Muscle of leg (tissue), 11 donors: ENCODE measurements around the gene SPTBN5. TPM values are rescaled to one million over a fixed set of nuclear protein-coding genes. Genes with fewer than 3 reads are reported as not detected.

ENCODE experiments used
- DNase-seq: peaks from one replicate; pipeline ENCODE4 v3.0.0; 2013
- H3K27ac ChIP-seq: one replicate; pipeline ENCODE4 v1.5.1; 2013; ENCODE audit warnings: mild to moderate bottlenecking, low read length, control low read depth
- H3K27me3 ChIP-seq: one replicate; pipeline ENCODE4 v1.6.1; 2013; ENCODE audit warnings: low read length; ENCODE audit not compliant: control insufficient read depth, insufficient read depth
- H3K36me3 ChIP-seq: one replicate; pipeline ENCODE4 v1.6.1; 2013; ENCODE audit warnings: low read length; ENCODE audit not compliant: control insufficient read depth, insufficient read depth
- H3K4me1 ChIP-seq: one replicate; pipeline ENCODE4 v1.6.1; 2013; ENCODE audit warnings: low read length; ENCODE audit not compliant: control insufficient read depth, insufficient read depth
- H3K4me3 ChIP-seq: one replicate; pipeline ENCODE4 v1.5.1; 2013; ENCODE audit warnings: low read length, control low read depth
- H3K9me3 ChIP-seq: replicated peaks from 2 replicates; pipeline ENCODE4 v1.6.1; 2013; ENCODE audit warnings: low read depth, low read length; ENCODE audit not compliant: control insufficient read depth
- WGBS: methylation state at CpG from one replicate; pipeline ENCODE4 v1.1.5; 2013; ENCODE audit warnings: missing lambda C conversion rate; ENCODE audit not compliant: insufficient coverage; 5-methylcytosine and 5-hydroxymethylcytosine counted together
- polyA plus RNA-seq, 8 donors: library from polyadenylated mRNA; unstranded; fragments of 120-200 nt; gene quantifications; one replicate each; pipeline versions ENCODE4 v1.2.1 to v1.2.3, GENCODE V29; 2013; ENCODE audit warnings: inconsistent platforms in 1 of 8, low replicate concordance in 1 of 8; ENCODE audit not compliant: insufficient read length in 8 of 8, insufficient read depth in 1 of 8
- total RNA-seq: library from RNA; stranded (reverse); fragments of 120-200 nt; gene quantifications from one replicate; pipeline ENCODE4 v1.2.4, GENCODE V29; 2013

Gene SPTBN5
- total and polyA plus RNA-seq, 9 donors = 1.8 to 9.4 (median 4.1) TPM

DNA sequence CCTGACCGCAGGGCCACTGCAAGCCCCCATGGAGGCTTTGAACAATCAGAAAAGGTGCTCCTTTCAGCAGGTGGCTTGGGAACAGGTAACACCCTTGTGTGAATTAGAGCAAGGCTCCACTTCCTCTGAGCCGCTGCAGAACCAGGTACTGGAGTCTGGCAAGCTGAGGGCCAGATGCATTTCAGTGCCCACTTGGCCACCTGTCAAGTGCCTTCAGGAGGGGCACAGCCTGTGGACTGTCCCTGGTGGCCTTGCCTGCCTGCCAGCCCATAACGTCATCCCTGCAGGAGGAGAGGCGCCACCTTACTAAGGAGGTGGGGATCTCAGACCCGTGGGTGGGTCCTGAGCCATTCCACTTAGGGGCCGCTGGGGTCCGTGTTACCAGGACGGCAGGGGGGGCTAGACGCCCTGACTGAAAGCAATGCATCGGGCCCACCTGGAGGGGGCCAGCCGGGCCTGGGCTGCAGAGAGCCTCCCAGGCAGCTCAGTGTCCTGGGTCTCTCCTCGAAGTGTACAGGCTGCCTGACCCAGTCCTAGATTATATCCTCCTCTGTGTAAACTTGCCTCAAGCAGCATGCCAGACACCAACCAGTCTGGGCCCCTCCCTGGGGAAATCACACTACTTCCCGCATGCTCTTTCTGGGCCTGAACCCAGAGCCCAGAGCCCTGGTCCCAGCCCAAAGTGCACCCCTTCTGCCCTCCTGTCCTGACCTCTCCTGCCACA is 16.1 kb downstream of the SPTBN5 start:
- DNase-seq = no peak
- 57% methylated on average over 13 of the region's 13 CpGs for WGBS
- H3K9me3 ChIP-seq = no peaks in the 10 kb centered on the region
- H3K27ac ChIP-seq = no peak overlapping the region
- H3K4me1 ChIP-seq = peaks cover 26% of the 10 kb centered on the region
- H3K27me3 ChIP-seq = peaks cover 15% of the 10 kb centered on the region
- no peak overlapping the region for H3K4me3 ChIP-seq
- no peaks in the 10 kb centered on the region for H3K36me3 ChIP-seq

DNA sequence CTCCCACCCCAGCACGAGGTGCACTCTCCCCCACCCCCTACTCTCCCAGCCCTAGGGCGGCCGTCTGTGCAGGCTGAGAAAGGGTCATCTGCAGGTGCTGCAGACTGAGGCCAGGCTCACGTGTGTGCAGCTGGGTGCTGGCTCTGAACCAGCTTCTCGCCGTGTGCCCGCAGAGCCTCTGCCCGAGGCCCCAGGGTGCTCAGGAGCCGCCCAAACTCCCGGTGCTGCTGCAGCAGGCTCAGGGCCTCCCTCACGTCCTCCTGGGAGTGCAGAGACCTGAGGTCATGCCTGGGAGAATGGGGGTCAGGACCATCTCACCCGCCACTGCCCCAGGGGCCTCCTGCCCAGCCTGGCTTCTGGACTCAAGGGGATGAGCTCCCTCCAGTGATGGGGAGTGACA is 17.2 kb downstream of the SPTBN5 start:
- Histone ChIP-seq H3K4me1 (peaks cover 19% of the 10 kb centered on the region), H3K9me3 (no peaks in the 10 kb centered on the region), H3K27ac (no peak overlapping the region), H3K27me3 (peaks cover 14% of the 10 kb centered on the region), H3K4me3 (no peak overlapping the region), H3K36me3 (no peaks in the 10 kb centered on the region)
- no peak for DNase-seq
- WGBS = 46% methylated on average over 11 of the region's 12 CpGs

DNA sequence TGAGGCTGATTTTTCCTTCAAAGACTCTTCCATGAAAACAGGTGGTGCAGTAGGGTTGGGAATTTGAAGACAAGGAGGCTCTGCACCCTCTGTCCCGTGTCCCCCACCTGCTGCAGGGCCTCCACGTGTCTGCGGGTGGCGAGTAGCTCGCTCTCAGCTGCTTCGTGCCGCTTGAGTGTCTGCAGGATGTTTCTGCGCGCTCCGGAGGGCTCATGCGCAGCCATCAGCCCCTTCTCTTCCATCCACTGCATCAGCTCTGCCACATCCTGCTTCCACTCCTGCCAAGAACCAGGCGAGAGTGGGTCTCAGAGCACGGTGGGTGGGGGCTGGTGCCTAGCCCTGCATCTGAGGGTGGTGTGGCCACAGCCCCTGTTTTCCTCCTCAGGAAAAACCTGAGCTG is 17.8 kb downstream of the SPTBN5 start:
- 83% methylated on average over 11 of the region's 13 CpGs for WGBS
- H3K9me3 ChIP-seq = no peaks in the 10 kb centered on the region
- H3K36me3 ChIP-seq = peaks cover 3% of the 10 kb centered on the region
- no peak overlapping the region for H3K27ac ChIP-seq
- no peak overlapping the region for H3K4me3 ChIP-seq
- H3K27me3 ChIP-seq = peaks cover 7% of the 10 kb centered on the region
- DNase-seq = no peak
- peaks cover 17% of the 10 kb centered on the region for H3K4me1 ChIP-seq

DNA sequence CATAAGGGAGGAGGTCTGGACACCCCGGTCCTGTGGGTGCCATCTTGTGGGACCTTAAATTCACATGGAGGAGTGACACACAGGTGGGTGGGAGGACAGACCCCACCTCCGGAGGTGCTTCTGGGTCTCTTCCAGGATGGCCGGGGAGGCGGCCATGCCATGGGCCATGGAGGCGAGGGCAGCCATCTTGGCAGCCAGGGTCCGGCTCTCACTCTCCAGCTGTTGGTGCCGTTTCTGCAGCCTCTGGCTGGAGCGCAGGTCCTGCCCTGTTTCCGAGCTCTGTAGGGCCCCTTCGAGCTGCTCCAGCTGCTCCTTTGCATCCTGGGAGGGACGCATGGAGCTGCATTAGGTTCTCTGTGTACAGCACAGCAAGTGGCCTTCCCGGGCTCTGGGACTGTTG is 19.1 kb downstream of the SPTBN5 start:
- 81% methylated on average over 11 of the region's 12 CpGs for WGBS
- Histone ChIP-seq H3K36me3 (peaks cover 3% of the 10 kb centered on the region), H3K4me1 (peaks cover 19% of the 10 kb centered on the region), H3K4me3 (no peak overlapping the region), H3K27ac (no peak overlapping the region), H3K27me3 (no peaks in the 10 kb centered on the region), H3K9me3 (no peaks in the 10 kb centered on the region)
- DNase-seq = no peak

DNA sequence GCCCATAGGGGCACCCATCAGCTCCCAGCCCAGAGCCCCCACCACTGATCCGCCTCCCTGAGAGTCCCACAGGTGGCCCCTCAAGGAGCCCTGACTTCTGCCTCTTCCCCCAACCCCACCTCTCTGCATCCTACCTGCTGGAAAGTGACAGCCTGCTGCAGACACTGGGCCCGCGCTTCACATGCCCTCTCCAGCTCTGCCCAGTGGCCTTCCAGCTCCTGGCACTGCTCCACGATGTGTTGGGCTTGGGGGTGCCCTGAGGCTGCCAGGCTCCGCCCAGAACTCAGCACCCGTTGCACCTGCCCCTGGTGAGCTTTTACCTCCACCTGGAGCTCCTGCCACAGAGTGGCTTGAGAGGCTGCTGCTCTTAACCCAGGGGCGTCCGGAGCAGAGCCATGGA is 20.1 kb downstream of the SPTBN5 start:
- WGBS = 89% methylated on average over 6 of the region's 8 CpGs
- DNase-seq = no peak
- Histone ChIP-seq H3K36me3 (peaks cover 3% of the 10 kb centered on the region), H3K4me1 (peaks cover 20% of the 10 kb centered on the region), H3K27ac (no peak overlapping the region), H3K27me3 (no peaks in the 10 kb centered on the region), H3K4me3 (no peak overlapping the region), H3K9me3 (no peaks in the 10 kb centered on the region)

DNA sequence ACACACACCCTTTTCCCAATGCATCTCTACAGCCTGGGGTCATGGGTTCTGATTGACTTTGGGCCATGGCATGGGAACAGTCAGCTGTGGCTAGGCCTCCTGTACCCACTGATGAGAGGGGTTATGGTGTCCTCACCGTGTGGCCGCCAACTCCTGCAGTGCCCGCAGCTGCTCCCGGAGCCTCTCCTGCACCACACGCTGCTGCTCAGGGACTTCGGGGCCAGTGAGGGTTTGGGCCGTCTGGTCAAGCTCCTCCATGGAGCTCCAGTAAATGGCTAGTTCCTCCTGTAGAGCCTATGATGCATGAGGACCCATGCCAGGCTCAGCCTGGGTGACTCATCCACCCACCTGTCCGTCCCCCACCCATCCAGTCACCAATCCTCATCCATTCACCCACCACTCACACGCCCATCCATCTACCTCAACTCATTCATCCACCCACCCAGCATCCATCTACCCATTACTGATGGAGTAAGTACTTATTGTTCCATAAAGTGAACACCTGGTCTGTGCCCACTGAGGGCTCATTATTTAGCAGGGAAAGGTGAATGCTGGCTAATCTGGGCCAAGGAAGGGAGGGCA is 21.6 kb downstream of the SPTBN5 start:
- no peaks in the 10 kb centered on the region for H3K9me3 ChIP-seq
- no peak overlapping the region for H3K4me3 ChIP-seq
- WGBS = 89% methylated on average over 7 of the region's 9 CpGs
- H3K27me3 ChIP-seq = no peaks in the 10 kb centered on the region
- peaks cover 3% of the 10 kb centered on the region for H3K36me3 ChIP-seq
- H3K27ac ChIP-seq = no peak overlapping the region
- no peak for DNase-seq
- H3K4me1 ChIP-seq = peaks cover 8% of the 10 kb centered on the region

DNA sequence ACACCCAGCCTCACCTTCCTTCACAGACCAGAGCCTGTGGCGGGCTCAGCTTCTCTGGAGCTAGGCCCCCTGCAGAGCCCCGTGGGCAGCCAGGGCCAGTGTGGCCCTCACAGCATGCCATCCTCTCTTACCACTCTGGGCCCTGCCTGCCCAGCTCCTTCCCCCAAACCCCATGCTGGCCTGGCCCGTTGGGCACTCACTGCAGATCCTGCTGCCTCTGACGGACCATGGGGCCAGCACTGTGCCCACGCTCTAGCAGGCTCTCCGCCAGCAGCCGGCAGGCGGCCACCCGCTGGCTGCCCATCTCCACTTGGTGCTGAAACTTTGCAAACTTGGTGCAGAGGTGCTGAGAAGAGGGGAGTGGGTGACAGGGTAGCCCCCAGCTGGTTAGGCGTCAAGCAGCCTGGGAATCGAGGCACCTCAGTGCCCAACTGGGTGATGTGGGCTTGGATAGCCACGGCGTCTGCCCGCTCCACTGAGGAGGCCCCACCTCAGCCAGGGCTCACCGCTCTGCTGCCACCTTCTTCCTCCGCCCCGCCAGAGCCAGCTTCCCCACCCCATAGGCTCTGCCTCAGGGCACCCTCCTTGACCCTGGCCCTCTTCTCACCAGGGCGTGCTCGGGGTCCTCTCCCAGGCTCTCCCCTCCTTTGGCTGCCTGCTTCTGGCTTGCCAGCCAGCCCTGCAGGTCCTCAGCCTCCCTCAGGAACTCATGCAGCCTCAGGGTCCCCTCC is 22.5 kb downstream of the SPTBN5 start:
- Histone ChIP-seq H3K27ac (no peak overlapping the region), H3K4me1 (peaks cover 6% of the 10 kb centered on the region), H3K4me3 (no peak overlapping the region), H3K27me3 (no peaks in the 10 kb centered on the region), H3K36me3 (peaks cover 3% of the 10 kb centered on the region), H3K9me3 (no peaks in the 10 kb centered on the region)
- WGBS = 87% methylated on average over 19 of the region's 19 CpGs
- DNase-seq = no peak

DNA sequence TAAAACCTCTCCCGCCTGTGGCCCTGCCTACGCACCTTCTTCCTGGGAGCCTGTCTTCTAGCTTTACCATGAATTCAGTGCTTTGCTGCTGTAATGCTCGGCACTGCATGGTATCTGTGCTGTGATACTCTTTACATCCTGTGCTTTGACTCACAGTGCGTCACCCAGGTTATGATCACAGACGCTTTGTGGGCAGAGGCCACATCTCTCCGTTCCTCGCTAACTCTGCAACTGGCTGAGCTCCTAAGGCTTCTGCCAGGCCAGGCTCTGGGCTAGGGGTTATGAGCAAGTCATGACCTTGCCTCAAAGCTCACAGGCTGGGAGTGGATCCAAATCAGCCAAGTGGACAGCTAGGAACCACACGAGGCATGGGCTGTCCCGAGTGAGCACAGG is 23.2 kb downstream of the SPTBN5 start:
- 69% methylated on average over 9 of the region's 9 CpGs for WGBS
- H3K4me3 ChIP-seq = no peak overlapping the region
- DNase-seq = no peak
- peaks cover 12% of the 10 kb centered on the region for H3K4me1 ChIP-seq
- H3K27me3 ChIP-seq = no peaks in the 10 kb centered on the region
- no peak overlapping the region for H3K27ac ChIP-seq
- H3K9me3 ChIP-seq = no peaks in the 10 kb centered on the region
- H3K36me3 ChIP-seq = peaks cover 3% of the 10 kb centered on the region

DNA sequence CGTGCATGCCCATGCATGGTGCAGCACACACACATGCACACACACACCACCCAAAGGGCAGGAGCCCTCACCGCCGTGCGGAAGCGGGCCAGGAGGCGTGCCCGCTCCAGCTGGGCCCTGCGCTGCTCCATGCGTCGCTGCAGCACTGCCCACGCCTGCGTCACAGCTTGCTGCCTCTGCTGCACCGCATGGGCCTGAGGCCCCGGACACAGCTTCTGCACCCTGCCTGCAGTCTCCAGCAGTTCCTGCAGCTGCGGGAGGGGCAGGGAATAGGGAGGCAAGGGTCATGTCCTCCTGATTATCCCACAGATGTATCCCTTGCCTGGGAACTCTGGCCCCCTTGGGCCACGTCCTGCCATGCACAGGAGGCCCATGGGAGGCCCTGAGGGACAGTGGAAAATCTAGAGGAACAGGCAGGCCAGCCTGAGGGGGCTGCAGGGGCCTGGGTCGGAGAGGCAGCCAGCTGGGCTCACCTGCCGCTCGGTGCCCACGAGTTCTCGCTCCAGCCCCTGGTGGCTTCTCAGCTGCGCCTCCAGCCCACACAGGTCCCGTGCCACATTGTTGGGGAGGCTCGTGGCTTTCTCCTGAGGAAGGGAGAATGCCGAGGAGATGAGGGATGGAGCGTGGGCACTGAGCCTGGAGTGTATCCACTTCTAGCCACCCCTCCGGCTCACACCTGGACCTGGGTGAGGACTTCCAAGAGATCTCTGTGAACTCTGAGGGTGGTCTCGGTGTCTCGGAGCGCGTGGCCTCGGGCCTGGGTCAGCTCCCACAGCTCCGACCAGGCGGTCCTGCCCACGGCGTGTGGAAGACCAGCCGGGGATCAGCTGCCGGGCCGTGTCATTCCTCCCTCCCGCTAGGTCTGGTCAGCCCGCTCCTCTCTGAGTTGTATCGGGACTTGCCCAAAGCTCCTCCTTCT is 23.8 kb downstream of the SPTBN5 start:
- no peak overlapping the region for H3K27ac ChIP-seq
- H3K4me1 ChIP-seq = peaks cover 12% of the 10 kb centered on the region
- DNase-seq = no peak
- no peak overlapping the region for H3K4me3 ChIP-seq
- H3K9me3 ChIP-seq = no peaks in the 10 kb centered on the region
- H3K27me3 ChIP-seq = no peaks in the 10 kb centered on the region
- peaks cover 3% of the 10 kb centered on the region for H3K36me3 ChIP-seq
- WGBS = 74% methylated on average over 38 of the region's 42 CpGs

DNA sequence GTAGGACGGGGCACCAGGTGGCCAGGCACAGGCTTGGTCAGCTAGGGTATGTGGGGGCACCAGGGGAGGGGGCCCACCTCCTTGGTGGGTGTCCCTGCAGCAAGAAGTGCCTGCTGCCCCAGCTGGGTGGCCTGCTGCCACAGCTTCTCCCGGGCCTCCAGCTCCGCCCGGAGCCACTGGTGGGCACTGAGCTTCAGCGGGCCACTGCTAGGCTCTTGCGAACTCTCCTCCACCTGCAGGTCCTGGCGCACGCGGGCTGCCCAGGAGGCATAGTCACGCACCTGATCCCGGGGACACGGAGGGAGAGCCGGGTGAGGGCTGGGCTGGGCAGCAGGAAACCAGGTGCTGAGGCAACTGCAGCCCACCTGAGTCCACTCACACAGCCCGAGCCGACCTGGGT is 25.5 kb downstream of the SPTBN5 start:
- Histone ChIP-seq H3K27me3 (no peaks in the 10 kb centered on the region), H3K9me3 (no peaks in the 10 kb centered on the region), H3K4me1 (peaks cover 12% of the 10 kb centered on the region), H3K4me3 (no peak overlapping the region), H3K27ac (no peak overlapping the region), H3K36me3 (peaks cover 6% of the 10 kb centered on the region)
- no peak for DNase-seq
- 88% methylated on average over 14 of the region's 15 CpGs for WGBS
